Activated naive CD4-positive, alpha-beta T cell treated with anti-CD3 and anti-CD28 coated beads, Interleukin-2, amount 50 U/mL, for 72 hours (primary cell): ENCODE measurements around the gene CLHC1. TPM values are rescaled to one million over a fixed set of nuclear protein-coding genes. Genes with fewer than 3 reads are reported as not detected.

Source experiments
- ATAC-seq, 2 donors: fragments of 150-1000 bp; cut with Tn5 transposase; 2 replicates each; pipeline ENCODE4 v1.10.0; 2021; ENCODE audit warnings: mild to moderate bottlenecking in 2 of 2, moderate library complexity in 2 of 2
- DNase-seq, 2 donors: peaks; one replicate each; pipeline ENCODE4 v3.0.0; 2021 to 2022; ENCODE audit warnings: low spot score in 2 of 2
- H3K27ac Mint-ChIP-seq, 2 donors: one replicate each; pipeline ENCODE4 v1.8.0; 2022; ENCODE audit warnings: mild to moderate bottlenecking in 2 of 2, mixed read lengths in 2 of 2
- H3K36me3 Mint-ChIP-seq, 2 donors: one replicate each; pipeline ENCODE4 v1.8.0; 2022; ENCODE audit warnings: mixed read lengths in 2 of 2
- H3K9me3 Mint-ChIP-seq, 2 donors: one replicate each; pipeline ENCODE4 v1.8.0; 2022; ENCODE audit warnings: mixed read lengths in 2 of 2
- total RNA-seq, 2 donors: library from RNA; stranded (reverse); gene quantifications; one replicate each; pipeline ENCODE4 v1.2.3, GENCODE V29; 2022

Gene CLHC1
- total RNA-seq, 2 donors from 2014 or later: 2.7 to 10.3 TPM

DNA sequence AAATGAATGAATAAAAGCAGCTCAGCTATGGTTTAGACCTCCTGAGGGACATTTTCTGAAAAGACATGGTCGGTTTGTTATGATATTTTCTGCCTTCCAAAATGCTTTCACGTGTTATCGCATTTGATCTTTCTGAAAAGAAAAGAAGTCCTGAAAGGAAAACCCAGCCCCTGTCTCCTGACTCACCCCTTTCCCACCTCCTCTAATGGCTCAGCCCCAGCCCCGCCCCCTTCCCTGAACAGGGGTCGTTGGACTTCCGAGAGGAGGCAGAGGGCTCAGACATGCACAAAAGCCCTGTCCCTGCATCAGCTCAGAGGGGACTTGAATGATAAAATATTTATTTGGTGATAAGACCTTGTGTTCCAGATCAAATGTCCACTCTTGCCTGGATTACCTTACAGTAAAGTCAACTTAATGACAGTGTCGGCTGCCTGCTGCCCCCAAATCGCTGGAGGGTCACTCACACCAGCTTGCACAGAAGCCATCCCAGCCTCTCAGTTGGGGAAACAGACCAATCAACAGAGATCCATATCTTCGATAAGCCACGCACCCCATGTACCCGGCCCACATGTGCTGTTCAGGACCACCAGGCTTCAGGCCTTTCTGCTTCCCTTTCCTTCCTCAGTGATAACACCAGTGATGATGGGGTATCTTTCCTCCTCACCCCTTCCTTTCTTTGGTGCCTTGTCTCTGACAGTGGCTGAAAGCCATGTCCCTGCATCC lies 69.6 kb downstream of the CLHC1 start:
- Mint-ChIP-seq H3K36me3 (no peaks in the 10 kb centered on the region), H3K9me3 (no peaks in the 10 kb centered on the region), H3K27ac (no peak overlapping the region)
- DNase-seq: no peak
- no peak for ATAC-seq

DNA sequence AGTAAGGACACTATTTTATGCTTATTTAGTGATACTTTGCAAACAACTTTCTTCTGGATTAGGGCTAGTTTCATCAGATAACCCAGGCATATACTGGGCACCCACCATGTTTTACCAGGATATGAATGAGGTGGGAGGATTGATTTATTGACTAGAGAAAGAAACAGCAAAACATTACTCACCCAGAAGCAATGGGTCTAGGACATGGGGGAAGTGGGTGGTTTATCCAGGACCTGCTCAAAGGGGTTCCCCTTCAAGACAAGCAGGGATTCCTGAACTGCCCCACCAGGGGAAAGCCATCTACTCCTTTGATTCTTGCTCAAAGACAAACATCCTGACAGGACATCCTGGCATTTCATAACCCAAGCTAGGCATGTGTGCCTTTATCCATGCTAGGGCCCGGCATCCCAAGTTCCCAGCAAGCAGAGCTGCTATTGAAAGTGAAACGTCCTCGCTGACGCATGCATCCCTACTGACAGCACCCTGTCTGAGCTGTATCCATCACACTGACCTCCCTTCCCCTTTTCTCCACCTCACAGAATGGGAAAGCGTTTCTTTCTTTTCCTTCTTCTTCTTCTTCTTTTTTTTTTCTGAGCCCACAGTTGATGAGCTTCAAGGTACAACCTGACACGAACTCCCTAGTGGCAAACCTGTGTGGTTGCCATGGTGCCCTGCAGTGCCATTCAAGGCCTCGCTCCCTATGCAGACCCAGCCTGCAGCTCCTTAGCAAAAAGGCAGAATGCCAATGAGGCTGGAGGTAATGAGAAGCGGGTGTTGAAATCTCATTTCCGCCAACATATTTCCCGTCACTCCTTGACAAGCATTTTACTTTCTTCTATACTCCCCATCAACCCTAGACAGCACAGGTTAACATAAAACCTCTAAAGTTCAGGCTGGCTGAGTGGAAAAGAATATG lies 70.5 kb downstream of the CLHC1 start:
- ATAC-seq (no peak), DNase-seq (no peak)
- Mint-ChIP-seq H3K9me3 (no peaks in the 10 kb centered on the region), H3K27ac (no peak overlapping the region), H3K36me3 (no peaks in the 10 kb centered on the region)

DNA sequence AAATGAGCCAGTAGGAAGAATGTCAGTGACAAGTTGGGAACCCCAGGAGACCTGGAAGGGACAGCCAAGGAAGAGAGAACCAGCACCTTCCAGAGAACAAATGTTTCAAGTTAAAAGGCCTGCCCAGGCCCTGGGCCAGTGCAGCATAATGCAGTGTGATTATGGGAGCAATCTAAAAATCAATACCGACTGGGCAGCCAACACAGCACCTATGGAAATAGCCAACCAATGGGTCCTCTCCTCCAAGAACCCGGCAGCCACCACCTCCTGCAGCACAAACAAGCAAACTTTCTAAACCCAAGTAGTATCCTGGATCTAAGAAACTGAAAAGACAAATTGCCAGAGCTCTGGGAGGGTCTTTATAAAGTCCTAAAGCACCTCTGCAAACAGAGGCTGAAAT lies 71.7 kb downstream of the CLHC1 start:
- Mint-ChIP-seq H3K36me3 (no peaks in the 10 kb centered on the region), H3K27ac (no peak overlapping the region), H3K9me3 (no peaks in the 10 kb centered on the region)
- DNase-seq (no peak), ATAC-seq (no peak)

DNA sequence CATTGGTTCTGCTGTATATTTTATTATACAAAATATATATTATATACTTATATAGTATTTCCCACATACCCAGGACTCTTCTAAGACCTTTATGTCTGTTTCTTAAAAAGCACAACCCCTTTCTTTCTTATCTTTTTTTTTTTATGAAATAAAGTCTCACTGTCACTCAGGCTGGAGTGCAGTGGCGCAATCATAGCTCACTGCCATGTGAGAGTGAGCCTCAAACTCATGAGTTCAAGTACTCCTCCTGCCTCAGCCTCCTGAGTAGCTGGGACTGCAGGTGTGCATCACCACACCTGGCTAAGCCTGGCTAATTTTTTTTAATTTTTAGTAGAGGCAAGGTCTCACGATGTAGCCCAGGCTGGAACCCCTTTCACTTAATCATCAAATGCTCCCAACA lies 72.3 kb downstream of the CLHC1 start:
- DNase-seq: no peak
- H3K27ac Mint-ChIP-seq: no peak overlapping the region
- no peaks in the 10 kb centered on the region for H3K36me3 Mint-ChIP-seq
- no peak for ATAC-seq
- H3K9me3 Mint-ChIP-seq: no peaks in the 10 kb centered on the region

DNA sequence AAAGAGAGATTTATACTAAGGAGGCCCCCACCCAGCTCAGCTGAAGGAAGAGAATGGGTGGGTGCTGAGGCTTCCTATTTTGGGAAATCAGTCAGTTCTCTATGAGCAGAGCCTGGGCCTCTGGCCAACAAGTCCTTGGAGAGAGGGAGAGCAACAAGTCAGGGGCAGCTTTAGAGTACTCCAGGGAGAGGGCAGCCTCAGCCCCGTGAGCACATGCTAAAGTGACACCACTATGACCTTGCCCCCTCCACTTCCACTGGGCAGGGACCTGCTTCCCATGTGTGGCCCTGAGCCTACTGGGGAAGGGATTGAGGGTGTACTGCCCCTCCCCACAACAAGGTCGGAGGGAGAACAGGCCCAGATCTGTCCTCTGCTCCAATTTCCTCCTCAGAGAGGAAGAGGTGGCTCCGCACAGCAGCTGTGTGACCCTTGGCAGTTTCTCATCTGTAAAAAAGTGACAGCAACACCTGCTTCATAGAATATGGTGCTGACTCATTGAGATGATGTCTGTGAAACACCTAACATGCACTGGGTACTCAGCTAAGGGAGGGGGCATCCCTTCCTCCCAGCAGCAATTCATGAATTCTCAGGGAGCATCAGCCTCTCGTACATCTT lies 72.9 kb downstream of the CLHC1 start:
- H3K9me3 Mint-ChIP-seq: no peaks in the 10 kb centered on the region
- DNase-seq: no peak
- H3K36me3 Mint-ChIP-seq: no peaks in the 10 kb centered on the region
- no peak for ATAC-seq
- no peak overlapping the region for H3K27ac Mint-ChIP-seq

DNA sequence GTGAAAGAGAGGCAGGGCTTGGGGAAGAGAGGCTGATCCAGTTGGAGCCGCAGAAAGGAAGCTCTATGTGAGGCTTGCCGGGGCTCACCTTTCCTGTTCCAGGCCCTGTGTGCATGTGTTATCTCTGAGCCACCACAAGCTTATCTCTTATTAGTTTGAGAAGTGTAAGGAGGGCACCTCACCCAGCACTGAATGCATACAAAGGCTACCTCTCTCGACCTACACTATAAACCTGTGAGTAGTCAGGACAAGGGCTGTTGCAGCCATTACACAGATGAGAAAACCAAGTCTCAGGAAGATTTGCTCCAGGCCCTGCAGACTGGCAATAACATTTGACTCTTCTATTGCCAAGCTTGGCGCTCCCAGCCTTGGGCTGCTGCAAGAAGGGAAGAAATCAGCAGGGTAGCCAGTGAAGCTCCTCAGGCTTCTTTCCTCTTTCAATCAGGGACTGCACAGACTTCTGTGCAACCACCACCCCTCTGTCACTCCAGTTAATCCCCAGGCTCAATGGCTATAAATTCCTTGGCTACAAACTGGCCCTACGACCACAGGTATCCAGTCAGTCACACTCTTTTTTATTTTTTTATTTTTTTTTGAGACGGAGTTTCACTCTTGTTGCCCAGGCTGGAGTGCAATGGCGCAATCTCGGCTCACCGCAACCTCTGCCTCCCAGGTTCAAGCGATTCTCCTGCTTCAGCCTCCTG lies 73.8 kb downstream of the CLHC1 start:
- DNase-seq (no peak), ATAC-seq (no peak)
- Mint-ChIP-seq H3K36me3 (no peaks in the 10 kb centered on the region), H3K9me3 (no peaks in the 10 kb centered on the region), H3K27ac (no peak overlapping the region)

DNA sequence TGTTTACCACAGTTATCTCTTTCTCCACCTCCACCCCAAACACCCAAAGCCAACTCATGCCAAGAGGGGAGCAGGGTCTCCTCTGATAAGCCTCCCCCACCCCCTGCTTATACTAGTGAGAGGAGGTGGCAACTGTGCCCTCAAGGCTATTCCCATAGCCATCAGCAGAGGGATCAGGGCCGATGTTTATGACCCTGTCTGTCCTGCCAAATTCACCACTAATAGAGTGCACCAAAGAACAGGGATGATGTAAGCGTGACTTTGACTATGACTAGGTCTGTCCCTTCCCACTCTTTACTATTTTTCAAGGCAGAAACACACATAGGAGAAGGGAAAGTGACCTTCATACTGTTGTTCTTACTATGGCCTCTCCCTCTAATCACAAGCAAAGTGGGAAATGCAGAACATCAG lies 74.6 kb downstream of the CLHC1 start:
- Mint-ChIP-seq H3K36me3 (no peaks in the 10 kb centered on the region), H3K27ac (peak overlapping the region in 1 of 2 donors; percentile 27), H3K9me3 (no peaks in the 10 kb centered on the region)
- DNase-seq (no peak), ATAC-seq (peak in 1 of 2 donors; percentile 67)

DNA sequence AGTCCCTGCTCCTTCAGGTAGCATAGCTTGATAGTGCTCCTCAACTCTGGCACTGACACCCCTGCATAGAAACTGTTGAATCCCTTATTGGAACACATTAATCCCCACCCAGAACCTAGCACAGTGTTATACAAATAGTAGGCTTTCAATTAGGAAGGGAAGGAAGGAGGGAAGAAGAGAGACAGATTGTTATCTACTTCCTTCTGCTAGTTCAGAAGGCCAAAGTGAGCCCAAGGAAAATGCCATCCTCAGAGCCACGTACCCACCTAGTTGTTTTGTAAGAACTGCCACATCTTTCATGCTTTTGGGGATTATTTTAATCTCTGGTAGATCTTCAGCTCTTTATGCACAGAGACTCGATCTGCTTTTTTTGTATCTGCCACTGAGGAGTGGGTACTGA lies 75.1 kb downstream of the CLHC1 start:
- DNase-seq: no peak
- no peak for ATAC-seq
- H3K36me3 Mint-ChIP-seq: no peaks in the 10 kb centered on the region
- no peaks in the 10 kb centered on the region for H3K9me3 Mint-ChIP-seq
- no peak overlapping the region for H3K27ac Mint-ChIP-seq

DNA sequence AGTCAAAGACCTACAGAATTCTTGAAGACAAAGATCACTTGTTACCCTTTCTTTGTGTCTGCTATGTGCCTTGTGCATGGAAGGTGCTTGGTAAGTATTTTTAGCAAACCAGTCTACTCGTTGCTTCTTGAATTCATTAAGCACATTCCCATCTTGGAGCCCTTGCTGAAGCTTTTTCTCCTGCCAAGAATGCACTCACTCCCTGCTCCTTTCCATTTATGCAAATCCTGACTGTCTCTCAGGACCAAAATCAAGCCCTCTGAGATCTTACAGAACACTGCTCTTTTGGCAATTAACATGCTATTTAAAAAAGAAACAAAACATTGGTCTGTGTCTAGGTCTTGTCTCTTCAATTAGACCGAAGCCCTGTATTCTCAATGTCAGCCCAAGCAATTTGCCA lies 75.8 kb downstream of the CLHC1 start:
- ATAC-seq: no peak
- no peak for DNase-seq
- no peaks in the 10 kb centered on the region for H3K36me3 Mint-ChIP-seq
- no peak overlapping the region for H3K27ac Mint-ChIP-seq
- H3K9me3 Mint-ChIP-seq: no peaks in the 10 kb centered on the region

DNA sequence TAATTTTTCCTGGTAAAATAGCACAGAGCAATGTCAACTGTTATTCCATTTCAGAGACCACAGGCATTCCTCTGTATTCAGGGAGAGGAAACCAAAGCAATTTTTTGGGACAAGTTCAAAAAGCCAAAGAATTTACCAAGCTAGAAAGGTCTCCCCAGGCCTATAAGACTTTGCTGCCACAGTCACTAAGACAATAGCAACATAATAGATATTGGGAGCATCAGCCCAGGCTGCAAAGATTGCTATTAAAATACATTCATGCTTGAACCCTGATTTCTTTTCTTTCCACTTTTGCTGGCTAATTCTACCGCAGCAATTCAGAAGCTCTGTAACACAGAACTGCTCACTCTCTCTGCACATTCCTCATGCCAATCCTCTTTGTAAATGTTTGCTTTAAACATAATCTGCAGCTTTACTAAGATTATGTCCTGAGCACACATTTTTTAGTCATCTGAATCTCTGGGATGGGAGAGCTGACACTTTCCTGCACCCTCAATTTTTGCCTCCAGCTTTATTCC lies 76.3 kb downstream of the CLHC1 start:
- DNase-seq: no peak
- Mint-ChIP-seq H3K9me3 (no peaks in the 10 kb centered on the region), H3K27ac (no peak overlapping the region), H3K36me3 (no peaks in the 10 kb centered on the region)
- no peak for ATAC-seq

DNA sequence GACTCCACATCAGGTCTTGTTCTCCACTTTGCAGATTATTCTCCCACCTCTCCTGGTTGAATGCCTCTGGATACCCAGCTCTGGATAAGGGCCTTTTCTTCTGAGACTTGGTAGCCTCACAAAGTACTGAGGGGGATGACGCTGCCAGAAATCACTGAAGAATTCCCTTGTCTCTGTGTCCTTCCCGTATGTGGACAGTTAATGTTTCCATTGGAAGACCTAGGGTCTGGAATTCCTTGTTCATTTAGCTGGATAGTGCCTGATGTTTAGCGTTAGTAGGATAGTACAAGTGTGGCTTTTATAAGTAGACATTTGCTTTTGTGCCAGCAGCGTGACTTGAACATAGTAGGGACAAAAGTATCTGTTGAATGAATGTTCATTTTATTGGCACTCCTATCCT lies 76.9 kb downstream of the CLHC1 start:
- Mint-ChIP-seq H3K36me3 (no peaks in the 10 kb centered on the region), H3K27ac (no peak overlapping the region), H3K9me3 (no peaks in the 10 kb centered on the region)
- DNase-seq (no peak), ATAC-seq (no peak)

DNA sequence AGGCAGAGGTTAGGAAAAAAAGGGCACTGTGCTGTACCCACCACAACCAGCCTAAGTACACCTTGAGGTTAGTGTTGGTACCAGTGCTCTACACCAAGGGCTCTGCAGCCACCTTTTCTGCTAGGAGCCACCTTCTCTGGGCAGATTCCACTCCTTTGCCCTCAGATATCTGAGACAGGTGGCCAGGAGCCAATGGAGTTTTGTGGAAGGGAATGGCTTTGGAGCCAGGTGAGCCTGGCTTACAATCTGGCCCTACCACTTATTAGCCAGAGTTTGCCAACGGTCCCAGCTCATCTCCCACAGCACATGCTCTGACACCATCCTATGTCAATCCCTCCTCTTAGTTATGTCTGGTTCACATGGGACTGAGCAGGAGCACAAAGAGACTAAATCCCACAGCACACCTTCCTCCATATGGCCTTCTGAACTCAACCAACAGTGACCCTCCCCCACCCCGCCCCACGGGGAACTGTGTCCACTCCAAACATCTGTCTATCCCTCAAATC lies 77.5 kb downstream of the CLHC1 start:
- DNase-seq (no peak), ATAC-seq (no peak)
- H3K36me3 Mint-ChIP-seq: no peaks in the 10 kb centered on the region
- H3K27ac Mint-ChIP-seq: no peak overlapping the region
- H3K9me3 Mint-ChIP-seq: no peaks in the 10 kb centered on the region

DNA sequence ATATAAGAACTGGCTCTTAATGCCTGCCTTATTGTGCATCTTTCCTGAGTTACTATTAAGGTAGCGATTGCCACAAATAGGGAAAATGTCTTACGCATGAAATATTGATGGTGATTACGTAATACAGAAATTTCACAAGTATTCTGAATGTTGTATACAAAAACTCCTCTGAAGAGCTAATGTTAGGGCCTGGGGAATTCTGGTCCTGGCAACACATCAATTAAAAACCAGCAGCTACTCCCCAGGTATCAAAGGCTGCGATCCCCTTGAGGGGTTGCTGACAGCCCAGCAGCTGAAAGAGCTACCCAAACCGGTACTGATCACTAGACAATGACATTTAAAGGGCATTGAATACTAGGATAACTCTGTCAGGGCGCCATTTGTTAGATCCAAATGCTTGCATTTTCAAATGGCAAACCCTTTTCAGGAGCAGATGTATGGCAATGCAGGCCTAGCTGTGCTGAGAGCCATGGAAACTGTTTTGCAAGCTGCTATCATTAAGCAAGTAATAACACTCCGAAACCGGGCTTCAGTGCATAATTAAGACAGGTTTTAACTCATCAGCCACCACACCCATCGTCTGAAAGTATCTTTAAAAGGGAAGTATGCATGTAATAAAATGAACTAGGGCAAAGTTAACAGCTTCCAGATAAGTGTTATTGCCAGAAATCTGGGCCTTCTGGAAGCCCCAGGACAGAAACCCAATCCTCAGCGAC lies 78.4 kb downstream of the CLHC1 start:
- ATAC-seq (no peak), DNase-seq (no peak)
- no peak overlapping the region for H3K27ac Mint-ChIP-seq
- H3K9me3 Mint-ChIP-seq: no peaks in the 10 kb centered on the region
- no peaks in the 10 kb centered on the region for H3K36me3 Mint-ChIP-seq

DNA sequence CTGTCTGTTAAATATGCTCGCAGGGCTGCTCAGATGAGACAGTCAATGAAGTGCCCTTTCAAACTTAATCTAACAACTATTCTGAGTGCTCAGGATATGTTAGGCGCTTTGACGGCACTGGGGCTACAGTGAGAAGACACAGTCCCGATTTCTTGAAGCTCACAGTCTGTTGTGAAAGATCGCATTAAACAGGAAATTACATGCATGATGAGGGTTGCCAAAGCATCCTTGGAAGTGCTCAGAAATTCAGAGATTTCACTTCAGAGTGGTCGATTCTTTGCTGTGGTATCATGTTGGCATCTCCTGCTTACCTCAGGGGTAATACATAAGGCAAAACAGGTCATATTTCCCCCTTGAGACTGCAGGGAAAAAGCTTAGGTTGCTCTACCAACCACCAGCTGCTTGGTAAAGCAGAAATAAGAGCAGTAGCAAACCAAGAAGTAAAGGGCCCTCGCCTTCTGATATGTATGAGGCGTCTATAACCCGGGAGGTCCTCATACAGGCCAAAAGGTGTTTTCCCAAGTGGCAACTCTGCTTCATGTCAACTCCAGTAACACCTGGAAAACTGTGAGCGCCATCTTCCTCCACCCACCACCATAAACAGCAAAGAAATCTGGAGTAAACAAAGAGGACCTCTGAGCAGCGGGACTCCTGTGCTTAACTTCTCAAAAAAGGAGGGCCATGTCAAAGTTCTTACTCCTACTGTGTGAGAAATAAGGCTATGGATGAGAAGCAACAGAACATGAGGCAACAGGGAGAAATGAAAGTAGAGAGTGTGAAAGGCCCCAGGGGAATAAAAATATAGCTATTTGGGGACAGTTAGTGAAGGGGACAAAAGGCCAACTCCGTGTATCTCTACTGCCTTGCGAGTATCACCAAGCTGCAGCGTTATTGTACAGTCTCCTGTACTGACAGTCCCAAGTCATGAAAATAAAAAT lies 79.3 kb downstream of the CLHC1 start:
- Mint-ChIP-seq H3K9me3 (no peaks in the 10 kb centered on the region), H3K36me3 (no peaks in the 10 kb centered on the region), H3K27ac (no peak overlapping the region)
- DNase-seq (no peak), ATAC-seq (no peak)

DNA sequence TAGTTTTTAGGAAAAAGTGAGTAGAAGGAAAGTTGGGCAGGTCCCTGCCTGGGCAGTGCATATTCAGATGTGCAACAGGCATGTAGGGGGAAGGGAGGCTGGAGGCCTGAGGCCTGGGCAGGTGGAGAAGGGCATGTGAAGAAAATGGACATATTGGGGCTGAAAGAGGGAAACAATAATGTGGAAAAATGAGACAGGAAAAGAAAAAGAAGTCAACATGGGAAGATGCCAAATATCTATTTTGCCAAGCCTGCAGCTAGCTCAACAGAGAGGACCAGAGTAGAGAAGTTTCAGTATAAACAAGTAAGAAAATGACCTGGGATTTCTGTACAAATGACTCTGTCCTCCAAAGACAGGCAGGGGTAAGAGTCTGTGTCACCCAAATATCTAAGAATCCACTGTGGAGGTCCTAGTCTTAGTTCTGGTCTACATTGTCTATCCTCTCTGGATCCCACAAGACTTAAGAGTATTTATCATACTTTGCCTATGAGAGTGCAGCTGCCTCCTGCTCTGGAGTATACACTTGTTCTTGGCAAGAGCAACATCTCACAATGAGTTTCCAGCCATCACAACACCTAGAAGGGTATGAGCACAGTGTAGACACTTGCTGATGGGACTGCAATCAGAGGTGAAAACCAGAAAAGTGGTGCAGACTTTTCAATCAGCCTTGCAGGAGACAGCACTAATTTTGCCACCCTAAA lies 80.2 kb downstream of the CLHC1 start:
- Mint-ChIP-seq H3K9me3 (no peaks in the 10 kb centered on the region), H3K36me3 (no peaks in the 10 kb centered on the region), H3K27ac (no peak overlapping the region)
- ATAC-seq (no peak), DNase-seq (no peak)
